Glutamatergic neuron (in vitro differentiated cells): Measurements from ENCODE around the gene RPRM. TPM values are rescaled to one million over a fixed set of nuclear protein-coding genes. Genes with fewer than 3 reads are reported as not detected.
A peak's percentile ranks its signal among the peaks of the same experiment; 100 is the strongest.
"Not testable (repeated sequence)": the region's sequence is repeated elsewhere in the genome, so short reads cannot be mapped to it uniquely, and the experiment has no call there.

Experiments used
- DNase-seq: peaks from one replicate; pipeline ENCODE4 v3.0.0; 2022
- H3K27ac Mint-ChIP-seq: one replicate; pipeline ENCODE4 v1.8.0; 2020; ENCODE audit warnings: mild to moderate bottlenecking, mixed read lengths, inconsistent platforms; ENCODE audit not compliant: unreplicated experiment
- H3K27me3 Mint-ChIP-seq: one replicate; pipeline ENCODE4 v1.8.0; 2020; ENCODE audit warnings: mild to moderate bottlenecking, moderate library complexity, mixed read lengths, inconsistent platforms; ENCODE audit not compliant: unreplicated experiment
- H3K36me3 Mint-ChIP-seq: one replicate; pipeline ENCODE4 v1.8.0; 2020; ENCODE audit warnings: mild to moderate bottlenecking, mixed read lengths, inconsistent platforms; ENCODE audit not compliant: unreplicated experiment
- H3K4me1 Mint-ChIP-seq: one replicate; pipeline ENCODE4 v1.8.0; 2020; ENCODE audit warnings: mild to moderate bottlenecking, low read depth, mixed read lengths, inconsistent platforms; ENCODE audit not compliant: unreplicated experiment
- H3K4me3 Mint-ChIP-seq: one replicate; pipeline ENCODE4 v1.8.0; 2020; ENCODE audit warnings: mild to moderate bottlenecking, mixed read lengths, inconsistent platforms; ENCODE audit not compliant: unreplicated experiment
- H3K9me3 Mint-ChIP-seq: one replicate; pipeline ENCODE4 v1.8.0; 2020; ENCODE audit warnings: mild to moderate bottlenecking, moderate library complexity, mixed read lengths, inconsistent platforms; ENCODE audit not compliant: unreplicated experiment
- long read RNA-seq: library from polyadenylated mRNA; unstranded; transcript quantifications from one replicate; pipeline ENCODE4 v2.0.0, GENCODE V29; 2020; ENCODE audit not compliant: unreplicated experiment
- total RNA-seq: library from RNA; stranded (reverse); fragmentation: NEBNext Ultra II Directional; extraction: Animal tissue kit (Norgen Biotek cat#: 25700); gene quantifications from one replicate; pipeline ENCODE4 v1.2.1, GENCODE V29; 2021; ENCODE audit not compliant: unreplicated experiment
- TF ChIP-seq, protein P1 (sequence below): fragments of 200-600 bp; sonication (generic); IDR thresholded peaks from one replicate; pipeline ENCODE4 v1.5.0; 2021; ENCODE audit not compliant: partially characterized antibody, unreplicated experiment

RPRM gene
- 95.9 TPM for total RNA-seq
- long read RNA-seq, transcript RPRM-201 (1 exons, 1,471 nt) = major isoform, 17 of 17 reads
- long read RNA-seq, partial matches to known transcripts = 0 of 17 reads
- long read RNA-seq, other reads (novel, unspliced or antisense) = 0 of 17 reads

DNA sequence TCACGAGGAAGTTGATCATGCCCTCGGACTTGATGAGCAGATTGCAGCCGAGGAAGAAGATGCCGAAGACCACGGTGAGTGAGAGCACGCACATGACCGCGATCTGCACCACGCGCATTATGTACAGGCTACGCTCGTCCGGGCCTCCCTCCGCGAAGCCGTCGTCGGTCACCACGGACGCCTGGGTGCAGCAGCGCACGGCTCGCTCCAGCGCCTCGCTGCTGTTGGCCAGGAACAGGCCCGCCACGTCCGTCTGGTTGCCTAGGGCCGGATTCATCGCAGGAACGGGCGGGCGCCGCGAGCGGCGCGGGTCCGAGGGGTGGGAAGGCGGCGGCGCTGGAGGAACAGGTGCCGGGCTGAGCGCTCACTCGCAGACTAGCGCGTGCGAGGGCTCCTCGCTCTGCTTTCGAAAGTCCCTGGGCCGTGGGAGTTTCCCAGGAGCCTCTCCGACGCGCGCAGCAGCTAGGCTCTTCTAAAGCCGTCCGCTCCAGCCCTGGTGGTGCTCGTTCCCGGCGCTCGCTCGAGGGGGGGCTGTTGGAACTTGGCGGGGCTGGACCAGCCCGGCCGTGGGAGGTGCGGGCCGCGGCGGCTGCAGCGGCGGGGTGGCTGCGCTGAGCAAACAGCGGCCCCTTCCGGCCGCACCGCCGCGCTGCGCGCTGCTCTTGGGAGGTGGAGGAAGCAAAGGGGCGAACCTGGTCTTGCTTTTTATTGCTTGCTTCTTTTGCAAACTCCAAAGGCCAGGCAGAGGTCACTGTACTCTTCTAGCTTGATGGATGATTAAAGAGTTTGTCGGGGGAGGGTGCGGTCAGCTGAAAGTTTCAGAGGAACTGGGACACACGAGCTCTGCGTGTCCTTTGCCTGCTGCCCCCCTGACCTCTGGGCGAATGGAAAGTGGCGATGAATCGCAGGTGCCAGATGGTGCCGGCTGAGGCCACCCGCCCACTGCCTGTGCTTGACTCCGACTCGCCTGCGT is at the start of gene RPRM:
Gene RPRM (minus strand): TSS at position 474 of the 973 bp plus-strand sequence. CDS start 197 bp downstream, at position 277.
- H3K4me1 Mint-ChIP-seq = peaks cover 9% of the 10 kb centered on the region

DNA sequence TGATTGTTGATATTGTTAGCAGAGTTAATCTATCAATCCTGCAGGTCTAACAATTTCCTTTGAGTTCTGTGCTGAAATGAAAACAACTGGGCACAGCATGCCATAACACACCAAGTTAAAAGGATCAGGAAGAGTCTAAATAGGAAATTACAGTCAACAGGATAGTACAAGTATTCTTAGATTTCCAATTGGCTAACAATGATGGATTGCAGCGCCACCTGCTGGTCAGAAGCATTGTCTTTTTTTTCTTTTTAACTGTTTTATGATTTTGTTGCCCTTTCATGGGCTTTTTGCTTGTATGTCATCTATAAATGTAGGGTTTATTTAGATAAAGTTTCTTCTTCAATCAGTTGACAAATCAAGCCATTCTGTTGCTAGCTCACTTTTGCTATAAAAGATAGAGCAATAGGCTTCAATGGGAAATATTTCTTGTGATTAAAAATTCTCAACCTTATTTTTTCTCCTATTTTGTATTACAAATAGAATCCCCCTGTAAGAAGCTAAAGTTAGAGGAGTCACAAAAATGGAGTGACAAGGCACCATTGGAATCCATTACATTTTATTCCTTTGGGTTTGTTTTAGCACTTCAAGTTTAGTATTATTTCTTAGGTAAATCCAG is 40.8 kb upstream of the RPRM start:
- Mint-ChIP-seq H3K27me3 (no peaks in the 10 kb centered on the region), H3K9me3 (peaks cover 1% of the 10 kb centered on the region), H3K27ac (no peak overlapping the region), H3K4me3 (no peak overlapping the region), H3K36me3 (no peaks in the 10 kb centered on the region), H3K4me1 (no peaks in the 10 kb centered on the region)
- peak; percentile 53 for DNase-seq
- TF ChIP-seq, protein P1, sequence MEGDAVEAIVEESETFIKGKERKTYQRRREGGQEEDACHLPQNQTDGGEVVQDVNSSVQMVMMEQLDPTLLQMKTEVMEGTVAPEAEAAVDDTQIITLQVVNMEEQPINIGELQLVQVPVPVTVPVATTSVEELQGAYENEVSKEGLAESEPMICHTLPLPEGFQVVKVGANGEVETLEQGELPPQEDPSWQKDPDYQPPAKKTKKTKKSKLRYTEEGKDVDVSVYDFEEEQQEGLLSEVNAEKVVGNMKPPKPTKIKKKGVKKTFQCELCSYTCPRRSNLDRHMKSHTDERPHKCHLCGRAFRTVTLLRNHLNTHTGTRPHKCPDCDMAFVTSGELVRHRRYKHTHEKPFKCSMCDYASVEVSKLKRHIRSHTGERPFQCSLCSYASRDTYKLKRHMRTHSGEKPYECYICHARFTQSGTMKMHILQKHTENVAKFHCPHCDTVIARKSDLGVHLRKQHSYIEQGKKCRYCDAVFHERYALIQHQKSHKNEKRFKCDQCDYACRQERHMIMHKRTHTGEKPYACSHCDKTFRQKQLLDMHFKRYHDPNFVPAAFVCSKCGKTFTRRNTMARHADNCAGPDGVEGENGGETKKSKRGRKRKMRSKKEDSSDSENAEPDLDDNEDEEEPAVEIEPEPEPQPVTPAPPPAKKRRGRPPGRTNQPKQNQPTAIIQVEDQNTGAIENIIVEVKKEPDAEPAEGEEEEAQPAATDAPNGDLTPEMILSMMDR = peak; percentile 87

More for the DNA sequence above, at the start of gene RPRM:
- peak; percentile 85 for DNase-seq
- Mint-ChIP-seq H3K9me3 (peaks cover 8% of the 10 kb centered on the region), H3K27ac (peak within 1 kb of the TSS; percentile 97), H3K27me3 (peaks cover 14% of the 10 kb centered on the region), H3K4me3 (peak within 1 kb of the TSS; percentile 94), H3K36me3 (no peaks in the 10 kb centered on the region)
- TF ChIP-seq, protein P1 = peak; percentile 75

DNA sequence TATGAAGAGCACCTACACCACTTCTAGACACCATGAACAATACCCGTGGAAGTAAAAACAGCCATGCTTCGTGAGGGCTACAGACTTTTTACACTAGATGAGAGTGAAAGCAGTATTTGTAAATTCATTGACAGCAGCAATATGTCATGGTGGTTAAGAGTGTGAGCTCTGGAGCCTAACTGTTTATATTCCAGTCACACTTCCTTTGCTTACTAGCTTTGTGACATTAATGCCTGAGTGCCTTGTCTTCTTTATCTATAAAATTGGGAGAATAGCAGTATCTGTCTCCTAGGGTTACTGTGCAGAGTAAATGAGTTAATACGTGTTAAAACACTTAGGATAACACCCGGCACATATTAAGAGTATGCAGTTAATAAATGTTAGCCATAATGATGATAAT is 33.8 kb upstream of the RPRM start:
- Mint-ChIP-seq H3K9me3 (no peaks in the 10 kb centered on the region), H3K4me3 (no peak overlapping the region)
- no peak for DNase-seq

DNA sequence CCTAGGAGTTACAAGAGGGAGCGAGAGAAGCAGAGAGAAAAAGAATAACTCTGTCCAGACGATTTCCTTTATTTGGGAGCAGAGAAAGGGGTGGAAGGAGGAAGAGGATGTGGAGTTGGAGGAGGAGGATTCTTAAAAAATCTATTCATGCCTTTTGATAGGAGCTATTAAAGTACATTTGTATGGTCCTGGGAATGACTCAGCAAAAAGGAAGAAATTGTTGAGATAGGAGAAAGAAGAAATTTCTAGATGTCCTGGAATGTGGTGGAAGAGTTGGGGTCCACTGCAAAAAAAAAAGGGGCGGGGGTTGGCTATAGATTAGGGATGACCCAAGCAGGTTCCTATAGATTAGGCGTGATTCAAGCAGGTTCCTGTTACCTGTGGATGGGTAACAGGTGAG is 32.4 kb upstream of the RPRM start:
- H3K4me3 Mint-ChIP-seq = no peak overlapping the region
- no peaks in the 10 kb centered on the region for H3K27me3 Mint-ChIP-seq
- no peaks in the 10 kb centered on the region for H3K36me3 Mint-ChIP-seq
- H3K27ac Mint-ChIP-seq = no peak overlapping the region
- H3K9me3 Mint-ChIP-seq = no peaks in the 10 kb centered on the region
- no peak for DNase-seq
- no peaks in the 10 kb centered on the region for H3K4me1 Mint-ChIP-seq
- TF ChIP-seq, protein P1 = no peak

More for the DNA sequence above, 33.8 kb upstream of the RPRM start:
- H3K4me1 Mint-ChIP-seq = no peaks in the 10 kb centered on the region
- H3K27me3 Mint-ChIP-seq = no peaks in the 10 kb centered on the region
- TF ChIP-seq, protein P1 = no peak
- H3K36me3 Mint-ChIP-seq = no peaks in the 10 kb centered on the region
- H3K27ac Mint-ChIP-seq = no peak overlapping the region

DNA sequence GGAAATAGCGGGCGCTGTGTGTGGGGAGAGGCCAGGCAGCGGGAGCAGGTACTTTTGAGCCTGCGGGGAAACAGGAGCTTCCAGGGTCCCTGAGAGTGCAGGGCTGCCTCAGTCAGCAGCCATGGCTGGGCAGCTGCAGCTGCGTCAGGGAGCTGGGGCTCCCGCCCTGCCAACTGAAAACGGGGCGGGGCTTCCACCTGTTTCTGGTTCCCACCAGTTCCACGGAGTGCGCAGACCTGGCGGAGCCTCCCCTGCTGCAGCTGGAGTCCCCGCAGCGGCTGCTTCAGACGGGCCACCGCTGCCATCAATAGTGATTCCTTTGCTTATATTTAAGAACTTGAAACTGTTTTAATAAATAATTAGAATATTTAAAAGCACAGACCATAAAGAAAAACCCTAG is 30.6 kb upstream of the RPRM start:
- Mint-ChIP-seq H3K27ac (no peak overlapping the region), H3K36me3 (no peaks in the 10 kb centered on the region), H3K4me1 (no peaks in the 10 kb centered on the region), H3K4me3 (no peak overlapping the region), H3K9me3 (no peaks in the 10 kb centered on the region), H3K27me3 (no peaks in the 10 kb centered on the region)
- TF ChIP-seq, protein P1 = no peak
- DNase-seq = no peak

DNA sequence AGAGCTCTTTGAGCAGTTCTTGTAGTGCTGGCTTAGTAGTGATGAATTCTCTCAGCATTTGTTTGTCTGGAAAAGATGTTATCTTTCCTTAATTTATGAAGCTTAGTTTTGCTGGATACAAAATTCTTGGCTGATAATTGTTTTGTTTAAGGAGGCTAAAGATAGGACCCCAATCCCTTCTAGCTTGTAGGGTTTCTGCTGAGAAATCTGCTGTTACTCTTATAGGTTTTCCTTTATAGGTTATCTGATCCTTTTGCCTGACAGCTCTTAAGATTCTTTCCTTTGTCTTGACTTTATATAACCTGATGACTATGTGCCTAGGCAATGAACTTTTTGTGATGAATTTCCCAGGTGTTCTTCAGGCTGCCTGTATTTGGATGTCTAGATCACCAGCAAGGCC is 27.9 kb upstream of the RPRM start:
- not testable (repeated sequence) for DNase-seq, H3K4me3 Mint-ChIP-seq, H3K27ac Mint-ChIP-seq, H3K9me3 Mint-ChIP-seq, H3K4me1 Mint-ChIP-seq, H3K27me3 Mint-ChIP-seq, H3K36me3 Mint-ChIP-seq
